H7 (cell line): ENCODE measurements around the gene NDUFB4. TPM values are rescaled to one million over a fixed set of nuclear protein-coding genes. Genes with fewer than 3 reads are reported as not detected.

ENCODE experiments used
- DNase-seq: peaks from one replicate; pipeline ENCODE4 v3.0.0; 2012
- H3K27me3 ChIP-seq: 2 replicates; pipeline ENCODE4 v1.6.0; 2011; ENCODE audit warnings: mild to moderate bottlenecking, low read length; ENCODE audit not compliant: control insufficient read depth, insufficient read depth
- H3K36me3 ChIP-seq: replicated peaks from 2 replicates; pipeline ENCODE4 v1.5.1; 2011; ENCODE audit warnings: low read length; ENCODE audit not compliant: control insufficient read depth, insufficient read depth
- H3K4me3 ChIP-seq: 2 replicates; pipeline ENCODE4 v1.5.1; 2011; ENCODE audit warnings: low read depth, mild to moderate bottlenecking, control low read depth, low read length, moderate library complexity; ENCODE audit not compliant: insufficient read depth
- total RNA-seq: library from RNA; depleted of rRNA; stranded (reverse); fragments of >200 nt; shearing (Covaris generic); gene quantifications from 2 replicates; pipeline ENCODE4 v1.2.3, GENCODE V29; 2014; rRNA removed

The NDUFB4 gene
- total RNA-seq, 1 experiment from 2014 or later: 247 TPM

GRCh38 chr3:120641696-120642246 lies 45.6 kb downstream of the NDUFB4 start:
- Histone ChIP-seq H3K36me3 (no peaks in the 10 kb centered on the region), H3K4me3 (no peak overlapping the region), H3K27me3 (no peaks in the 10 kb centered on the region)
- no peak for DNase-seq

- no peaks in the 10 kb centered on the region for H3K27me3 ChIP-seq
- H3K36me3 ChIP-seq: no peaks in the 10 kb centered on the region
- no peak for DNase-seq
- no peak overlapping the region for H3K4me3 ChIP-seq
Measured at GRCh38 chr3:120642368-120642948, 46.3 kb downstream of the NDUFB4 start.

- no peak for DNase-seq
- no peak overlapping the region for H3K4me3 ChIP-seq
- no peaks in the 10 kb centered on the region for H3K36me3 ChIP-seq
- no peaks in the 10 kb centered on the region for H3K27me3 ChIP-seq
Measured at GRCh38 chr3:120645083-120645845, 49.1 kb downstream of the NDUFB4 start.

- no peaks in the 10 kb centered on the region for H3K36me3 ChIP-seq
- no peaks in the 10 kb centered on the region for H3K27me3 ChIP-seq
- H3K4me3 ChIP-seq: no peak overlapping the region
- DNase-seq: no peak
Measured at GRCh38 chr3:120646771-120647432, 50.8 kb downstream of the NDUFB4 start.

- no peak for DNase-seq
- Histone ChIP-seq H3K4me3 (no peak overlapping the region), H3K36me3 (no peaks in the 10 kb centered on the region), H3K27me3 (no peaks in the 10 kb centered on the region)
Measured at GRCh38 chr3:120648290-120648689, 52.2 kb downstream of the NDUFB4 start.

- Histone ChIP-seq H3K27me3 (no peaks in the 10 kb centered on the region), H3K36me3 (no peaks in the 10 kb centered on the region), H3K4me3 (no peak overlapping the region)
- no peak for DNase-seq
Measured at GRCh38 chr3:120649830-120650233, 53.7 kb downstream of the NDUFB4 start.

GRCh38 chr3:120650311-120650710 lies 54.2 kb downstream of the NDUFB4 start:
- Histone ChIP-seq H3K27me3 (no peaks in the 10 kb centered on the region), H3K4me3 (no peak overlapping the region), H3K36me3 (no peaks in the 10 kb centered on the region)
- no peak for DNase-seq

Other genes starting within 250 kb of the NDUFB4 start
- gene LRRC58, start 247.0 kb upstream of the NDUFB4 start, total RNA-seq: 16.6 and 25.0 TPM in 2 replicates
- 318 and 343 TPM in 2 replicates for gene FSTL1, start 145.3 kb upstream of the NDUFB4 start, total RNA-seq
- 0.18 and 1.4 TPM in 2 replicates for gene HGD, start 85.9 kb downstream of the NDUFB4 start, total RNA-seq
- 13.2 and 14.5 TPM in 2 replicates for gene RABL3, start 146.2 kb downstream of the NDUFB4 start, total RNA-seq
- 65.2 and 69.1 TPM in 2 replicates for gene GTF2E1, start 146.4 kb downstream of the NDUFB4 start, total RNA-seq